ENCODE measurements around the gene IRF9. TPM values are rescaled to one million over a fixed set of nuclear protein-coding genes. Genes with fewer than 3 reads are reported as not detected.
A peak's percentile ranks its signal among the peaks of the same experiment; 100 is the strongest.

Gene IRF9
- total and polyA plus RNA-seq, 2 of the 13 experiments (the other 11 are each of a cell fraction or from before 2014, with no cell fraction given) = 14.9 to 49.7 TPM

DNA sequence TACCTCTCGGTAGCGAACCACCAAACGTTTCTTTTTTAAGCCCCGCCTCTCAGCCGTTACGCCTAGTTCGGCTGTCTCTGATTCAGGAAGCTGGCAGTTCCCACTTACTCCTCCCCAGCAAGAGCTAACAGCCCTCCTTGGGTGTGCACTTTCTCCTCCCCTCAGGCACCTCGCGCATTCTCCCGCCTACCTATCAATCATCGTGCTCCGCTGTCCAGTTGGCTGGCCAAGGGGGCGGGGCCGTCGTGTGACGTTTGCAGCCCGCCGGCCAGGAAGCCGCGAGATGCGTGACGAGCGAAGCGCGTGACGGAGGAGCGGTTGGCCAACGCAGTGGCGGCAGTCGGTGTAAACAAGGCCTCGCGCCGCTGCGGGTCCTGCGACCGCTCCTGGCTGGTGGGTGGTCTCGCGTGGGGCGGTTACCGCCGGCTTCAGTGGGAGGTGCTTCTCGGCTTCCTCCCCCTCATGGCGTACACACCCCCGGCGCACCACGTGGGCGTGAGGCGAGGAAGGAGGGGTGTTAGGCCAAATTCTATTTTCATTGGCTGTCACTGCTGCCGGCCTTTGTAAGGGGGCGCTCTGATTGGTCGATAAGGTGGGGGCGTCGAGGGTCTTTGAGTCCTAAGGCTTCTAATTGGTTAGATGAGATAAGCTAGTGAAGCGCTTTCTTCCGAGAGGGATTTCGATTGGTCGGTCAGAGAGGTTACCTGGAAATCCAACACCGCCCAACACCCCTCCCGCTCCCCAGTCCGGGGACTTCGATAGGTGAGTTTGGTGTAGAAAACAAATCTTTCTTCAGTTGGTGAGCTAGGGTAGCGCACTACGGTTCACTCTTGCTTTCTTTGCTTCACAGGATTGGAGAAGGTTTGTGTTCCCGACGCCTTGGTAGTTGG, 46.3 kb upstream of the IRF9 start, which contains the start of the genes DCAF11 and NRL (continued):
- TF ChIP-seq, protein P1, sequence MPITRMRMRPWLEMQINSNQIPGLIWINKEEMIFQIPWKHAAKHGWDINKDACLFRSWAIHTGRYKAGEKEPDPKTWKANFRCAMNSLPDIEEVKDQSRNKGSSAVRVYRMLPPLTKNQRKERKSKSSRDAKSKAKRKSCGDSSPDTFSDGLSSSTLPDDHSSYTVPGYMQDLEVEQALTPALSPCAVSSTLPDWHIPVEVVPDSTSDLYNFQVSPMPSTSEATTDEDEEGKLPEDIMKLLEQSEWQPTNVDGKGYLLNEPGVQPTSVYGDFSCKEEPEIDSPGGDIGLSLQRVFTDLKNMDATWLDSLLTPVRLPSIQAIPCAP (CRISPR knock-in tag; IDR thresholded peaks at IDR 0.05; ENCODE audit: low read depth) = peak; percentile 95; the same call in 1 of the 2 replicates
- peak; percentile 57; the same call in 1 of the 2 replicates for TF ChIP-seq ZFP36L2 (CRISPR knock-in tag; IDR thresholded peaks at IDR 0.05)
- TF ChIP-seq ZNF878 (CRISPR knock-in tag; IDR thresholded peaks at IDR 0.05) = no peak
- TF ChIP-seq ZNF274 (CRISPR knock-in tag; IDR thresholded peaks at IDR 0.05) = peak; percentile 99
- no peak for TF ChIP-seq ZNF549 (CRISPR knock-in tag; IDR thresholded peaks at IDR 0.05)
- peak; percentile 98 for TF ChIP-seq AHR (CRISPR knock-in tag; IDR thresholded peaks at IDR 0.05)
- TF ChIP-seq KAT8 (CRISPR knock-in tag; IDR thresholded peaks at IDR 0.05) = peak; percentile 82
- TF ChIP-seq, protein P2, sequence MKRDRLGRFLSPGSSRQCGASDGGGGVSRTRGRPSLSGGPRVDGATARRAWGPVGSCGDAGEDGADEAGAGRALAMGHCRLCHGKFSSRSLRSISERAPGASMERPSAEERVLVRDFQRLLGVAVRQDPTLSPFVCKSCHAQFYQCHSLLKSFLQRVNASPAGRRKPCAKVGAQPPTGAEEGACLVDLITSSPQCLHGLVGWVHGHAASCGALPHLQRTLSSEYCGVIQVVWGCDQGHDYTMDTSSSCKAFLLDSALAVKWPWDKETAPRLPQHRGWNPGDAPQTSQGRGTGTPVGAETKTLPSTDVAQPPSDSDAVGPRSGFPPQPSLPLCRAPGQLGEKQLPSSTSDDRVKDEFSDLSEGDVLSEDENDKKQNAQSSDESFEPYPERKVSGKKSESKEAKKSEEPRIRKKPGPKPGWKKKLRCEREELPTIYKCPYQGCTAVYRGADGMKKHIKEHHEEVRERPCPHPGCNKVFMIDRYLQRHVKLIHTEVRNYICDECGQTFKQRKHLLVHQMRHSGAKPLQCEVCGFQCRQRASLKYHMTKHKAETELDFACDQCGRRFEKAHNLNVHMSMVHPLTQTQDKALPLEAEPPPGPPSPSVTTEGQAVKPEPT (CRISPR knock-in tag; IDR thresholded peaks at IDR 0.05; ENCODE audit: low read depth) = peak; percentile 55
- TF ChIP-seq STAT5B (CRISPR knock-in tag; IDR thresholded peaks at IDR 0.05) = peak; percentile 96; the same call in 1 of the 2 replicates
- TF ChIP-seq WIZ (CRISPR knock-in tag; IDR thresholded peaks at IDR 0.05) = peak; percentile 93; the same call in 1 of the 2 replicates
- no peak for TF ChIP-seq ADNP (CRISPR knock-in tag; IDR thresholded peaks at IDR 0.05)
- TF ChIP-seq CC2D1A (CRISPR knock-in tag; IDR thresholded peaks at IDR 0.05) = no peak
- TF ChIP-seq GABPB1 (CRISPR knock-in tag; IDR thresholded peaks at IDR 0.05) = peak; percentile 93
- TF ChIP-seq, protein P3, sequence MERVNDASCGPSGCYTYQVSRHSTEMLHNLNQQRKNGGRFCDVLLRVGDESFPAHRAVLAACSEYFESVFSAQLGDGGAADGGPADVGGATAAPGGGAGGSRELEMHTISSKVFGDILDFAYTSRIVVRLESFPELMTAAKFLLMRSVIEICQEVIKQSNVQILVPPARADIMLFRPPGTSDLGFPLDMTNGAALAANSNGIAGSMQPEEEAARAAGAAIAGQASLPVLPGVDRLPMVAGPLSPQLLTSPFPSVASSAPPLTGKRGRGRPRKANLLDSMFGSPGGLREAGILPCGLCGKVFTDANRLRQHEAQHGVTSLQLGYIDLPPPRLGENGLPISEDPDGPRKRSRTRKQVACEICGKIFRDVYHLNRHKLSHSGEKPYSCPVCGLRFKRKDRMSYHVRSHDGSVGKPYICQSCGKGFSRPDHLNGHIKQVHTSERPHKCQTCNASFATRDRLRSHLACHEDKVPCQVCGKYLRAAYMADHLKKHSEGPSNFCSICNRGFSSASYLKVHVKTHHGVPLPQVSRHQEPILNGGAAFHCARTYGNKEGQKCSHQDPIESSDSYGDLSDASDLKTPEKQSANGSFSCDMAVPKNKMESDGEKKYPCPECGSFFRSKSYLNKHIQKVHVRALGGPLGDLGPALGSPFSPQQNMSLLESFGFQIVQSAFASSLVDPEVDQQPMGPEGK (CRISPR knock-in tag; IDR thresholded peaks at IDR 0.05) = peak; percentile 91
- TF ChIP-seq EEA1 (CRISPR knock-in tag; IDR thresholded peaks at IDR 0.05; ENCODE audit: borderline replicate concordance) = peak; percentile 99
- TF ChIP-seq, protein P4, sequence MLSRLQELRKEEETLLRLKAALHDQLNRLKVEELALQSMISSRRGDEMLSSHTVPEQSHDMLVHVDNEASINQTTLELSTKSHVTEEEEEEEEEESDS (CRISPR knock-in tag; IDR thresholded peaks at IDR 0.05; ENCODE audit: borderline replicate concordance) = peak; percentile 82; the same call in 1 of the 2 replicates
- TF ChIP-seq, protein P5, sequence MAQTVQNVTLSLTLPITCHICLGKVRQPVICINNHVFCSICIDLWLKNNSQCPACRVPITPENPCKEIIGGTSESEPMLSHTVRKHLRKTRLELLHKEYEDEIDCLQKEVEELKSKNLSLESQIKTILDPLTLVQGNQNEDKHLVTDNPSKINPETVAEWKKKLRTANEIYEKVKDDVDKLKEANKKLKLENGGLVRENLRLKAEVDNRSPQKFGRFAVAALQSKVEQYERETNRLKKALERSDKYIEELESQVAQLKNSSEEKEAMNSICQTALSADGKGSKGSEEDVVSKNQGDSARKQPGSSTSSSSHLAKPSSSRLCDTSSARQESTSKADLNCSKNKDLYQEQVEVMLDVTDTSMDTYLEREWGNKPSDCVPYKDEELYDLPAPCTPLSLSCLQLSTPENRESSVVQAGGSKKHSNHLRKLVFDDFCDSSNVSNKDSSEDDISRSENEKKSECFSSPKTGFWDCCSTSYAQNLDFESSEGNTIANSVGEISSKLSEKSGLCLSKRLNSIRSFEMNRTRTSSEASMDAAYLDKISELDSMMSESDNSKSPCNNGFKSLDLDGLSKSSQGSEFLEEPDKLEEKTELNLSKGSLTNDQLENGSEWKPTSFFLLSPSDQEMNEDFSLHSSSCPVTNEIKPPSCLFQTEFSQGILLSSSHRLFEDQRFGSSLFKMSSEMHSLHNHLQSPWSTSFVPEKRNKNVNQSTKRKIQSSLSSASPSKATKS (CRISPR knock-in tag; IDR thresholded peaks at IDR 0.05) = no peak
- TF ChIP-seq ZNF605 (CRISPR knock-in tag; IDR thresholded peaks at IDR 0.05) = peak; percentile 99
- TF ChIP-seq JUN (CRISPR knock-in tag; IDR thresholded peaks at IDR 0.05) = peak; percentile 94
- peak; percentile 95 for TF ChIP-seq SATB2 (CRISPR knock-in tag; IDR thresholded peaks at IDR 0.05)

Measured in HepG2 (cell line).